ENCODE data around the gene NR4A1. TPM values are rescaled to one million over a fixed set of nuclear protein-coding genes. Genes with fewer than 3 reads are reported as not detected.

The NR4A1 gene
- total RNA-seq, 1 experiment from 2014 or later, result 26.9 TPM

DNA sequence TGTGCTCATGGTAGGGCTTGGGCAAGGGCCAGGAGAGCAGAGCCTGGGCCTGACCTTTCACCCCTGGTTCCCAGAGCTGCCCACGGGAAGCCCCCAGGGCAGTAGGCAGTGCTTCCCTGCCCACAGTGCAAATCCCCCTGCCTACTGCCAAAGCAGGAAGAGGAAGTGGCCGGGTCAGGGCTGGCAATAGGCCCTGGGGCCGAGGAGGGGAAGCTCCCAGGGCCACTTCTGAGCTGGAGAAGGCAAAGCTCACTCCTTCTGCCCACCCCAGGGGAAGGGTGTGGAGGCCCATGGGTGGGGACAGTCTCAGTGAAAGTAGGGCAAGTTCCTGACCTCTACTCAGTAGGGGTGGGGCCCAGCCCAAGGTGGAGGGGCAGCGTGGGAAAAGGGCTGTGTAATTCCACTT, 5.4 kb upstream of the NR4A1 start:
- peaks cover 17% of the 10 kb centered on the region for H3K4me1 Mint-ChIP-seq
- no peak for ATAC-seq
- peaks cover 34% of the 10 kb centered on the region for H3K27me3 Mint-ChIP-seq (ENCODE audit: low read depth)
- POLR2A ChIA-PET, result interaction anchor here (1.0 kb wide), 1 partner anchor 13 kb away, joined by 4 read pairs; no protein-coding TSS in a partner anchor
- no peak for DNase-seq (ENCODE audit: low spot score)
- H3K27ac Mint-ChIP-seq, result no peak overlapping the region
- CTCF ChIA-PET, result interaction anchor here (6.6 kb wide), 1 partner anchor 20 kb away, joined by 57 read pairs; no protein-coding TSS in a partner anchor
- H3K36me3 Mint-ChIP-seq, result no peaks in the 10 kb centered on the region
- no peaks in the 10 kb centered on the region for H3K9me3 Mint-ChIP-seq
- TF ChIP-seq SMAD4 (CRISPR knock-in tag; IDR thresholded peaks at IDR 0.05), result no peak
- TF ChIP-seq ZNF671 (CRISPR knock-in tag; IDR thresholded peaks at IDR 0.05), result no peak
- TF ChIP-seq, protein P1, sequence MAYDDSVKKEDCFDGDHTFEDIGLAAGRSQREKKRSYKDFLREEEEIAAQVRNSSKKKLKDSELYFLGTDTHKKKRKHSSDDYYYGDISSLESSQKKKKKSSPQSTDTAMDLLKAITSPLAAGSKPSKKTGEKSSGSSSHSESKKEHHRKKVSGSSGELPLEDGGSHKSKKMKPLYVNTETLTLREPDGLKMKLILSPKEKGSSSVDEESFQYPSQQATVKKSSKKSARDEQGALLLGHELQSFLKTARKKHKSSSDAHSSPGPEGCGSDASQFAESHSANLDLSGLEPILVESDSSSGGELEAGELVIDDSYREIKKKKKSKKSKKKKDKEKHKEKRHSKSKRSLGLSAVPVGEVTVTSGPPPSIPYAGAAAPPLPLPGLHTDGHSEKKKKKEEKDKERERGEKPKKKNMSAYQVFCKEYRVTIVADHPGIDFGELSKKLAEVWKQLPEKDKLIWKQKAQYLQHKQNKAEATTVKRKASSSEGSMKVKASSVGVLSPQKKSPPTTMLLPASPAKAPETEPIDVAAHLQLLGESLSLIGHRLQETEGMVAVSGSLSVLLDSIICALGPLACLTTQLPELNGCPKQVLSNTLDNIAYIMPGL (CRISPR knock-in tag; IDR thresholded peaks at IDR 0.05), result no peak
- TF ChIP-seq, protein P2, sequence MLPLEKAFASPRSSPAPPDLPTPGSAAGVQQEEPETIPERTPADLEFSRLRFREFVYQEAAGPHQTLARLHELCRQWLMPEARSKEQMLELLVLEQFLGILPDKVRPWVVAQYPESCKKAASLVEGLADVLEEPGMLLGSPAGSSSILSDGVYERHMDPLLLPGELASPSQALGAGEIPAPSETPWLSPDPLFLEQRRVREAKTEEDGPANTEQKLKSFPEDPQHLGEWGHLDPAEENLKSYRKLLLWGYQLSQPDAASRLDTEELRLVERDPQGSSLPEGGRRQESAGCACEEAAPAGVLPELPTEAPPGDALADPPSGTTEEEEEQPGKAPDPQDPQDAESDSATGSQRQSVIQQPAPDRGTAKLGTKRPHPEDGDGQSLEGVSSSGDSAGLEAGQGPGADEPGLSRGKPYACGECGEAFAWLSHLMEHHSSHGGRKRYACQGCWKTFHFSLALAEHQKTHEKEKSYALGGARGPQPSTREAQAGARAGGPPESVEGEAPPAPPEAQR (CRISPR knock-in tag; IDR thresholded peaks at IDR 0.05), result no peak
- TF ChIP-seq TEAD4 (CRISPR knock-in tag; IDR thresholded peaks at IDR 0.05), result no peak
- TF ChIP-seq, protein P3, sequence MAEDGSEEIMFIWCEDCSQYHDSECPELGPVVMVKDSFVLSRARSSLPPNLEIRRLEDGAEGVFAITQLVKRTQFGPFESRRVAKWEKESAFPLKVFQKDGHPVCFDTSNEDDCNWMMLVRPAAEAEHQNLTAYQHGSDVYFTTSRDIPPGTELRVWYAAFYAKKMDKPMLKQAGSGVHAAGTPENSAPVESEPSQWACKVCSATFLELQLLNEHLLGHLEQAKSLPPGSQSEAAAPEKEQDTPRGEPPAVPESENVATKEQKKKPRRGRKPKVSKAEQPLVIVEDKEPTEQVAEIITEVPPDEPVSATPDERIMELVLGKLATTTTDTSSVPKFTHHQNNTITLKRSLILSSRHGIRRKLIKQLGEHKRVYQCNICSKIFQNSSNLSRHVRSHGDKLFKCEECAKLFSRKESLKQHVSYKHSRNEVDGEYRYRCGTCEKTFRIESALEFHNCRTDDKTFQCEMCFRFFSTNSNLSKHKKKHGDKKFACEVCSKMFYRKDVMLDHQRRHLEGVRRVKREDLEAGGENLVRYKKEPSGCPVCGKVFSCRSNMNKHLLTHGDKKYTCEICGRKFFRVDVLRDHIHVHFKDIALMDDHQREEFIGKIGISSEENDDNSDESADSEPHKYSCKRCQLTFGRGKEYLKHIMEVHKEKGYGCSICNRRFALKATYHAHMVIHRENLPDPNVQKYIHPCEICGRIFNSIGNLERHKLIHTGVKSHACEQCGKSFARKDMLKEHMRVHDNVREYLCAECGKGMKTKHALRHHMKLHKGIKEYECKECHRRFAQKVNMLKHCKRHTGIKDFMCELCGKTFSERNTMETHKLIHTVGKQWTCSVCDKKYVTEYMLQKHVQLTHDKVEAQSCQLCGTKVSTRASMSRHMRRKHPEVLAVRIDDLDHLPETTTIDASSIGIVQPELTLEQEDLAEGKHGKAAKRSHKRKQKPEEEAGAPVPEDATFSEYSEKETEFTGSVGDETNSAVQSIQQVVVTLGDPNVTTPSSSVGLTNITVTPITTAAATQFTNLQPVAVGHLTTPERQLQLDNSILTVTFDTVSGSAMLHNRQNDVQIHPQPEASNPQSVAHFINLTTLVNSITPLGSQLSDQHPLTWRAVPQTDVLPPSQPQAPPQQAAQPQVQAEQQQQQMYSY (CRISPR knock-in tag; IDR thresholded peaks at IDR 0.05), result no peak
- no peak for TF ChIP-seq NR2C2 (CRISPR knock-in tag; IDR thresholded peaks at IDR 0.05)
- TF ChIP-seq ESRRA (CRISPR knock-in tag; IDR thresholded peaks at IDR 0.05; ENCODE audit: borderline replicate concordance), result no peak
- TF ChIP-seq, protein P4, sequence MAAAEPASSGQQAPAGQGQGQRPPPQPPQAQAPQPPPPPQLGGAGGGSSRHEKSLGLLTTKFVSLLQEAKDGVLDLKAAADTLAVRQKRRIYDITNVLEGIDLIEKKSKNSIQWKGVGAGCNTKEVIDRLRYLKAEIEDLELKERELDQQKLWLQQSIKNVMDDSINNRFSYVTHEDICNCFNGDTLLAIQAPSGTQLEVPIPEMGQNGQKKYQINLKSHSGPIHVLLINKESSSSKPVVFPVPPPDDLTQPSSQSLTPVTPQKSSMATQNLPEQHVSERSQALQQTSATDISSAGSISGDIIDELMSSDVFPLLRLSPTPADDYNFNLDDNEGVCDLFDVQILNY (CRISPR knock-in tag; IDR thresholded peaks at IDR 0.05), result no peak
- TF ChIP-seq RELA (CRISPR knock-in tag; IDR thresholded peaks at IDR 0.05; ENCODE audit: borderline replicate concordance), result no peak
- no peak for TF ChIP-seq PRRX2 (CRISPR knock-in tag; IDR thresholded peaks at IDR 0.05)
- TF ChIP-seq TCF7 (CRISPR knock-in tag; IDR thresholded peaks at IDR 0.05; ENCODE audit: low read depth), result no peak
- no peak for TF ChIP-seq ZNF219 (CRISPR knock-in tag; IDR thresholded peaks at IDR 0.05; ENCODE audit: borderline replicate concordance)
- TF ChIP-seq TP53 (CRISPR knock-in tag; IDR thresholded peaks at IDR 0.05), result no peak
- no peak overlapping the region for H3K4me3 Mint-ChIP-seq

DNA sequence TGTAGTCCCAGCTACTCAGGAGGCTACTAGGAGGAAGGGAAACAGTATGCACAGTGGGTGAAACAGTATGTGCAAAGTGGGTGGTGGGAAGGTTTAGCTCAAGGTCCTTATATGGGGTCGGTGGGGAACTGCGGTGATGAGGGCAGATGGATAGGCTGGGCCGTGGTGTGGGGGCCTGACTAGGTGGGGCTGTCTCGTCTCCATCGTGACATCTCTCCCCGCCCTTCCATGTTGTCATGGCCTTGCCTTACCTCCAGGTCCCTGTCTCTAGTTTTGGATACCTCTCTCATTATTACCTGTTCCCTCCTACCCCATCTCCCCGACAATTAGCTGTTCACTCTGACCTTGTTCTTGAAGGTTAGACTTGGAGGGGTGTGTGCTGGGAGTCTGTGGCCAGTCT, 4.4 kb upstream of the NR4A1 start:
- H3K36me3 Mint-ChIP-seq, result no peaks in the 10 kb centered on the region

DNA sequence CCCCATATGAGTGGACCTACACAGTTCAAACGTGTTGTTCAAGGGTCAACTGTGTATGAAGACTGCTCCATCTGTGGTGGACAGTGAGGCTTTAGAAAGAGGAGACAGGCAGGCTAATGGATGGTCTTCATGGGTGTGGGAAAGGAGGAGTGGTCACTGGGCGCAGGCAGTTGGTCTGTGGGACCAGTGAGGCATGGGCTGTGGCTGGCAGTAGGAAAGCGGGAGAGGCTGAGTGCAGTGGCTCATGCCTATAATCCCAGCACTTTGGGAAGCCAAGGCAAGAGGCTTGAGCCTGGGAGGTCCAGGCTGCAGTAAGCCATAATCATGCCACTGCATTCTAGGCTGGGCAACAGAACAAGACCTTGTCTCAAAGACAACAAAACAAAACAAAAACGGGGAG, 2.0 kb upstream of the NR4A1 start:
- DNase-seq (ENCODE audit: low spot score), result no peak
- H3K4me1 Mint-ChIP-seq, result peaks cover 28% of the 10 kb centered on the region
- peaks cover 50% of the 10 kb centered on the region for H3K27me3 Mint-ChIP-seq (ENCODE audit: low read depth)
- no peaks in the 10 kb centered on the region for H3K36me3 Mint-ChIP-seq
- no peak for TF ChIP-seq TP53 (CRISPR knock-in tag; IDR thresholded peaks at IDR 0.05)
- TF ChIP-seq, protein P5, sequence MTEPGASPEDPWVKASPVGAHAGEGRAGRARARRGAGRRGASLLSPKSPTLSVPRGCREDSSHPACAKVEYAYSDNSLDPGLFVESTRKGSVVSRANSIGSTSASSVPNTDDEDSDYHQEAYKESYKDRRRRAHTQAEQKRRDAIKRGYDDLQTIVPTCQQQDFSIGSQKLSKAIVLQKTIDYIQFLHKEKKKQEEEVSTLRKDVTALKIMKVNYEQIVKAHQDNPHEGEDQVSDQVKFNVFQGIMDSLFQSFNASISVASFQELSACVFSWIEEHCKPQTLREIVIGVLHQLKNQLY (CRISPR knock-in tag; IDR thresholded peaks at IDR 0.05), result no peak
- H3K9me3 Mint-ChIP-seq, result no peaks in the 10 kb centered on the region
- ATAC-seq, result no peak
- CTCF ChIA-PET, result interaction anchor here (6.6 kb wide), 1 partner anchor 24 kb away, joined by 57 read pairs; no protein-coding TSS in a partner anchor
- no peak overlapping the region for H3K27ac Mint-ChIP-seq
- POLR2A ChIA-PET, result no interaction called here
- H3K4me3 Mint-ChIP-seq, result peak overlapping the region; percentile 86

More for the DNA sequence above, 4.4 kb upstream of the NR4A1 start:
- ChIA-PET CTCF (interaction anchor here (1.0 to 6.6 kb wide), 4 partner anchors 21 to 75 kb away, joined by 3 to 57 read pairs (median 6); no protein-coding TSS in a partner anchor), POLR2A (interaction anchor here (0.8 kb wide), 1 partner anchor 10 kb away, joined by 4 read pairs; no protein-coding TSS in a partner anchor)
- no peak for TF ChIP-seq MXD4 (CRISPR knock-in tag; IDR thresholded peaks at IDR 0.05; ENCODE audit: borderline replicate concordance)
- Mint-ChIP-seq H3K4me1 (peaks cover 19% of the 10 kb centered on the region), H3K27me3 (ENCODE audit: low read depth) (peaks cover 41% of the 10 kb centered on the region), H3K4me3 (no peak overlapping the region), H3K9me3 (no peaks in the 10 kb centered on the region), H3K27ac (no peak overlapping the region)
- ATAC-seq, result no peak
- no peak for DNase-seq (ENCODE audit: low spot score)
